Measurements from ENCODE around the gene MYOZ1. TPM values are rescaled to one million over a fixed set of nuclear protein-coding genes. Genes with fewer than 3 reads are reported as not detected.
"Not testable (repeated sequence)": the region's sequence is repeated elsewhere in the genome, so short reads cannot be mapped to it uniquely, and the experiment has no call there.

The MYOZ1 gene
- total RNA-seq, 1 donor from 2014 or later = not detected

DNA sequence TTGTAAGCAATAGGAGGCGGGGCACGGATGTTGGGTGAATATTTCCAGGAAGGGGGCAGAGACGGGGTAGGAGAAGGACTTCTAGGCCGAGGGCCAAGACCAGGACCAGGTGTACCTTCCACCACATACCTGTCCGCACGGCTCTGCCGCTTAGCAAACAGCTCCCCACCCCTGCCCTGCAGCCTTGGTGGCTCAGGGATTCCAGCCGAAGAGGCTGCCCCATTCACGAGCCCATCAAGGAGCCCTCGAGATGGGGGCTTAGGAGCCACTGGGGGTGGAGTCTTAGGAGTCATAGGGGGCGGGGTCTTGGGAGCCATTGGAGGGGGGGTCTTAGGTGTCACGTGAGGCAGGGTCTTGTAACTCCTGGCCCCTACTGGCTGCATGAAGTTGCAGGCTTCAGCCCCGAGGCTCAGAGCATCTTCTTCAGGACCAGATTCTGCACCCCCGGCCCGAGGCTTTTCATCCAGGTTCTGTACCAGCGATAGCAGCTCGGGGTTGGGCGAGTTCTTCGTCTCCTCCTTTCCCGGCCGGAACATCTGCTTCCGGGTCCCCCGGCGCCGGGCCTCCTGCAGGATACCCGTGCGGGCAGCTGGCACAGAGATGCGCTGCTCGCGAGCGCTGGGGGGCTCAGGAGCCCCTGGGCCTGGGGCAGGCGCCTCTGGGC lies 6.1 kb upstream of the MYOZ1 start:
- DNase-seq = peak; percentile 46

GRCh38 chr10:73646598-73647041 lies 5.3 kb upstream of the MYOZ1 start:
- no peak for DNase-seq

GRCh38 chr10:73645251-73645650 lies 4.0 kb upstream of the MYOZ1 start:
- no peak for DNase-seq

- no peak for DNase-seq
Observed at GRCh38 chr10:73644767-73645166, 3.5 kb upstream of the MYOZ1 start.

DNA sequence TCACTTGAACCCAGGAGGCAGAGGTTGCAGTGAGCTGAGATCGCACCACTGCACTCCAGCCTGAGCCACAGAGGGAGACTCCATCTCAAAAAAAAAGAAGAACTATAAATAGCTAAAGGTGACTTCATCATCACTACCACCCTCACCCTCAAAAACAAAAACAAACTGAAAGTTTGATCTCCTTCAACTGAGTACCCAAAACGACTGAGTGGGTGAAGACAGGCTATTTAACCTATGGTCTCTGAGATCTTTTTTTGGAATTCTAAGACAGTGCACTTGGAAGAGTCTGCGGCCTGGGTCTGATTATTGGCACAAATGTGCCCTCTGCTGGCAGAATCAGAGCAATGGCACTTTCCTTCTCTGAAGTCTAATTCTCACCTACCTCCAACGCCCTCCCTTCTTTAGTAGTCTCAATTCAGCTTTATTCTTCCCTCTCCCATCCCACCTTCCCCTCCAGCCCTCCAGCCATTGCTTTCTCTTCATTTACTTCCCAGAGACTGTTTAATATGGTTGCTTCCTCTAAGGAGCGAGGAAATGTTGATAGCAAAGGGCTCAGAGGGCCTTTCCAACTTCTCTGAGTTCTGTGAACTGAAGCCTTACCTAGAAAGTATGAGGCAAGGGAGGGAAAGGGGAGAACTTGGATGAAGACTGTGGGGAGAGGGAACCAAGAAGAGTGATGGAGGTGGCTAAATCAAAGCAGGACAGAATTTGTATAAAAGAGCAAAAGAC lies 2.9 kb upstream of the MYOZ1 start:
- DNase-seq = peak; percentile 81

DNA sequence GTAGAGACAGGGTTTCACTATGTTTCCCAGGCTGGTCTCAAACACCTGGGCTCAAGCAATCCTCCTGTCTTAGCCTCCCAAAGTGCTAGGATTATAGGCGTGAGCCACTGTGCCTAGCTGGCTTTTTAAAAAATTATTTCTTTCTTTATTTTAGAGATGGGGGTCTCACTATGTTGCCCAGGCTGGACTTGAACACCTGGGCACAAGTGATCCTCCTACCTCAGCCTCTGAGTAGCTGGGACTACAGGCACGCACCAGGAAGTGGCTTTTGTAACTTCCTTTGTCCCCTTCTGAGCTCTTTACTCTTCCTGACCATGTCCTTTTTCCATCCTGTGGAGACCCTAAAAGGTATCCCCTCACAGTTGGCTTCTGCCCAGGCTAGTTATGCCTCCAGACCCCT lies 2.1 kb upstream of the MYOZ1 start:
- no peak for DNase-seq

DNA sequence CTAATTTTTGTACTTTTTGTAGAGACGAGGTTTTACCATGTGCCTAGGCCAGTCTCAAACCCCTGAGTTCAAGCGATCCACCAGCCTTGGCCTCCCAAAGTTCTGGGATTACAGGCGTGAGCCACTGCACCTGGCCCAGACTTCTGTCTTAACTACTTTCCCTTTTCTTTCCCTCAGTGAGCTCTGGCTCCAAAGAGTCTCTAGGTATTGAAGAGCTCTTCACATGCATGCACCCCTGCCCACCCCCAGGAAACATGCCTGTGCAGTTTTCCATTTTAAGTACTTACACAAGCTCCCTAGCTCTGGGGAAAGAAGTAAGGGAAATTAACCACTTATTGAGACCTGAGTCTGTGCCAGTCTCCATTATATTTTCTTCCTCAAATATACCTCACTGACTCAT lies 2.0 kb downstream of the MYOZ1 start:
- no peak for DNase-seq

GRCh38 chr10:73635781-73636180 lies 5.5 kb downstream of the MYOZ1 start:
- DNase-seq = no peak

- DNase-seq = no peak
Observed at GRCh38 chr10:73634421-73634820, 6.9 kb downstream of the MYOZ1 start.

GRCh38 chr10:73629165-73629564 lies 12.1 kb downstream of the MYOZ1 start:
- DNase-seq = no peak

- no peak for DNase-seq
Observed at GRCh38 chr10:73628405-73628804, 12.9 kb downstream of the MYOZ1 start.

DNA sequence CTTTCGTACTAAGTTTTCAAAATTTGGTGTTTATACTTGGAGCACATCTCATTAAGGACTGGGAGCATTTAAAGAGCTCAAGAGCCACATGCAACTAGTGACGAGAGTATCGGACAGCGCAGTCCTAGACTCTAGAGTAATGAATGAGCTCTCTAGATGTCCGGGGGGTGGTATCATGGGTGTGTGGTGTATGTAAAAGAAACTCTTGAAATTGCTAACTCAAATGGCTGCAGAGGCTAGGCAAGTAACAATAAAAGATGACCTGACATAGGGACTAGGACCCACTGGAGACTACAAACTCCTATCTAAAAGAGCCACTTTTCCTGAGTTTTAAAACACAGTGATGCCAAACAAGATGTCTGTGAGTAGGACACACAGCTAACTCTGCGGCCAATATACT lies 14.0 kb downstream of the MYOZ1 start:
- DNase-seq = no peak

- peak; percentile 99 for DNase-seq
Observed at GRCh38 chr10:73625884-73626752, 15.2 kb downstream of the MYOZ1 start.

DNA sequence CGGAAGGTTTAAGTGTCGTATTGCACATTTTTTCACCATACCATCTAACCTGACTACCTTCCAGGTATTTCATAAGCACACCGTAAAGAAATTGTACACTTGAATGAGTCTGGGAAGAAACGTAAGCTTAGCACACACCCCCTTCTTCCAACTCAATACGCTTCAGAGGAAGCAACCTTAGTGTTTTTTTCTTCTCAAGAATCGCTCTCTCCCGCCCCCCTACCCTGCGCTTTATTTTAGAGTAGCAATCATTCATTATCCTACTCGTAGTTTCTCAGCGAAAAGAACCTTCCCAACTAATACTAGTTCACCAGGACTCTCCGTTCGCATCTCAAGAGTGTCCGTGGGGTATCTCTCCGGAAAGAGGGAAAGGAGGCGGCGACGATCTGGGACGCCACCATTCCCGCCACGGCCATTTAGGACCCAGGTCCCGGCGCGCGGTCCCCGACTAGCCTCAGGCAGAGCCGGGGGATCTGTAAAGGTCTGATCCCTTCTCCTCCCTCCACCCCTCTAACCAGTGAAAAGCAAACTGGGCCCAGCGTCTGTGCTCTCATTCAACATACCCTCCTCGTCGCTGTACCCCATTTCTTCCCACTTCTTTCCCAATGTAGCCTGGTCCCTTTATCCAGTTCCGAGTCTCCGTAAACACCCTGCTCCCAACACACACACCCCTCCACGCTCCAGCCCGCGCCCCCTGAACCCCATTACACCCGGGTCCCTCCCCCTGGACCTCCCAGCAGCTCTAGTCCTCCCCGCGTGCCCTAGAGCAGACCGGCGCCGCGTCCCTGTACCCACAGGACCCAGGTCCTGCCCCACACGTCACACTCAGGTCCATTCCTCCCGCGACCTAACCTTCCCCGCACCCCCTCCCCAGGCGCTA lies 16.0 kb downstream of the MYOZ1 start:
- DNase-seq = peak; percentile 47

DNA sequence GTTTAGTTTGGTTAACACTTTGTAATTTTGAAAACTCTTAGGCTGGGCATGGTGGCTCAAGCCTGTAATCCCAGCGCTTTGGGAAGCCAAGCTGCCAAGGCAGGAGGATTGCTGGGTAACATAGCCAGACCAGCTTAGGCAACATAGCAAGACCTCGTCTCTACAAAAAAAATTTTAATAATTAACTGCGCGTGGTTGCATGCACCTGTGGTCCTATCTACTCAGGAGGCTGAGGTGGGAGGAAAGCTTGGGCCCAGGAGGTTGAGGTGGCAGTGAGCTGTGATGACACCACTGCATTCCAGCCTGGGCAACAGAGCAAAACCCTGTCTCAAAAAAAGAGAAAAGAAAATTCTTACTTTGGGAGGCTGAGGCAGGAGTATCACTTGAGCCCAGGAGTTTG lies 18.2 kb downstream of the MYOZ1 start:
- DNase-seq = no peak

DNA sequence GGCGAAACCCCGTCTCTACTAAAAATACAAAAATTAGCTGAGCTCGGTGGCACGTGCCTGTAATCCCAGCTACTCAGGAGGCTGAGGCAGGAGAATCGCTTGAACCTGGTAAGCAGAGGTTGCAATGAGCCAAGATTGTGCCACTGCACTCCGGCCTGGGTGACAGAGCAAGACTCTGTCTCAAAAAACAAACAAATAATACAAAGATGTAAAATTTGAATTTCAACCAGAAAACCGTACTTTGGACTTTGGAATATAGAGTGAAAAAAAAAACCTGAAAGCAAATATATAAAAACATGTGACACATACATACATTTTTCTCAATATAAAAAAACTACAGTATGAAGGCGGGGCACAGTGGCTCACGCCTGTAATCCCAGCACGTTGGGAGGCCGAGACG lies 20.3 kb downstream of the MYOZ1 start:
- not testable (repeated sequence) for DNase-seq

DNA sequence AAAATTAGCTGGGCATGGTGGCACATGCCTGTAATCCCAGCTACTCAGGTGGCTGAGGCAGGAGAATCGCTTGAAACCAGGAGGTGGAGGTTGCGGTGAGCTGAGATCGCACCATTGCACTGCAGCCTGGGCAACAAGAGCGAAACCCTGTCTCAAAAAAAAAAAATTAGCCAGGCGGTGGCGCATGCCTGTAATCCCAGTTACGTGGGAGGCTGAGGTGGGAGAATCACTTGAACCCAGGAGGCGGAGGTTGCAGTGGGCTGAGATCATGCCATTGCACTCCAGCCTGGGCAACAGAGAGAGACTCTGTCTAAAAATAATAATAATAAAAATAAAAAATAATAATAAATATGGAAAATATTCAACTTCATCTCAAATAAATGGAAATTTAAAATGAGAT lies 24.1 kb downstream of the MYOZ1 start:
- DNase-seq = not testable (repeated sequence)

- DNase-seq = no peak
Observed at GRCh38 chr10:73614720-73615119, 26.6 kb downstream of the MYOZ1 start.

DNA sequence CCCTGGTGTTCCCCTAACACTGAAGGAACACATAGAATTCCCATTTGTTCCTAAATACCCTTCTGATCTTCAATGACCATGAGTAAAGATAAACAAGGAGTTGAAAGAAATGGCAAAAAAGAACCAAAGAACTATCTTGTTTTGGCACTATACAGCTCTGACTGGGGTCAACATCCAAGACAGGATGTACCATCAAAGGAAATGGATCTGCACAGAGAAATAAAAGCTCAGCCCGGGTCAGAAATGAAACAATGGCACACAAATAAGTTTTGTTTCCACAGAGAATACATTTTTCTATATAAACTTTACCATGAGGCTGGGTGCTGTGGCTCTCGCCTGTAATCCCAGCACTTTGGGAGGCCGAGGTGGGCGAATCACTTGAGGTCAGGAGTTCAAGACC lies 32.2 kb downstream of the MYOZ1 start:
- no peak for DNase-seq

- peak; percentile 87 for DNase-seq
Observed at GRCh38 chr10:73601486-73601921, 39.8 kb downstream of the MYOZ1 start.

DNA sequence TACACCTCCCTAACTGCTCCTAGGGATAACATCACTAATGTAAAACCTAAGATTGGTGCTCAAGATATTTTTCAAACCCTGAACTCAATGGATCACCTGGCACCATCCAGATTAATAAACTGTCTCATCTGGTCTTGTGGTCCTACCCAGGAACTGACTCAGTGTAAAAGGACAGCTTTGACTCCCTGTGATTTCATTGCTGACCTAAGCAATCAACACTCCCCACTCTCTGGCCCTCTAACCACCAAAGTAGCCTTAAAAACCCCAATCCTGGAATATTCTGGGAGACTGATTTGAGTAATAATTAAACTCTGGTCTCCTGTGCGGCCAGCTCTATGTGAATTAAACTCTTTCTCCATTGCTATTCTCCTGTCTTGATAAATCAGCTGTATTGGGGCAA lies 43.9 kb downstream of the MYOZ1 start:
- no peak for DNase-seq

GRCh38 chr10:73593812-73594211 lies 47.5 kb downstream of the MYOZ1 start:
- no peak for DNase-seq

Data from dermis blood vessel endothelial cell (primary cell).